HG02763 (cell line): ENCODE data around the gene CCAR1.
A peak's percentile ranks its signal among the peaks of the same experiment; 100 is the strongest.
"Not testable (repeated sequence)": the region's sequence is repeated elsewhere in the genome, so short reads cannot be mapped to it uniquely, and the experiment has no call there.

Experiments used
- ATAC-seq: cut with Tn5 transposase; IDR thresholded peaks from one replicate; pipeline ENCODE4 v1.9.1; 2021; ENCODE audit warnings: mild to moderate bottlenecking, moderate library complexity; ENCODE audit not compliant: unreplicated experiment

CCAR1 gene, protein sequence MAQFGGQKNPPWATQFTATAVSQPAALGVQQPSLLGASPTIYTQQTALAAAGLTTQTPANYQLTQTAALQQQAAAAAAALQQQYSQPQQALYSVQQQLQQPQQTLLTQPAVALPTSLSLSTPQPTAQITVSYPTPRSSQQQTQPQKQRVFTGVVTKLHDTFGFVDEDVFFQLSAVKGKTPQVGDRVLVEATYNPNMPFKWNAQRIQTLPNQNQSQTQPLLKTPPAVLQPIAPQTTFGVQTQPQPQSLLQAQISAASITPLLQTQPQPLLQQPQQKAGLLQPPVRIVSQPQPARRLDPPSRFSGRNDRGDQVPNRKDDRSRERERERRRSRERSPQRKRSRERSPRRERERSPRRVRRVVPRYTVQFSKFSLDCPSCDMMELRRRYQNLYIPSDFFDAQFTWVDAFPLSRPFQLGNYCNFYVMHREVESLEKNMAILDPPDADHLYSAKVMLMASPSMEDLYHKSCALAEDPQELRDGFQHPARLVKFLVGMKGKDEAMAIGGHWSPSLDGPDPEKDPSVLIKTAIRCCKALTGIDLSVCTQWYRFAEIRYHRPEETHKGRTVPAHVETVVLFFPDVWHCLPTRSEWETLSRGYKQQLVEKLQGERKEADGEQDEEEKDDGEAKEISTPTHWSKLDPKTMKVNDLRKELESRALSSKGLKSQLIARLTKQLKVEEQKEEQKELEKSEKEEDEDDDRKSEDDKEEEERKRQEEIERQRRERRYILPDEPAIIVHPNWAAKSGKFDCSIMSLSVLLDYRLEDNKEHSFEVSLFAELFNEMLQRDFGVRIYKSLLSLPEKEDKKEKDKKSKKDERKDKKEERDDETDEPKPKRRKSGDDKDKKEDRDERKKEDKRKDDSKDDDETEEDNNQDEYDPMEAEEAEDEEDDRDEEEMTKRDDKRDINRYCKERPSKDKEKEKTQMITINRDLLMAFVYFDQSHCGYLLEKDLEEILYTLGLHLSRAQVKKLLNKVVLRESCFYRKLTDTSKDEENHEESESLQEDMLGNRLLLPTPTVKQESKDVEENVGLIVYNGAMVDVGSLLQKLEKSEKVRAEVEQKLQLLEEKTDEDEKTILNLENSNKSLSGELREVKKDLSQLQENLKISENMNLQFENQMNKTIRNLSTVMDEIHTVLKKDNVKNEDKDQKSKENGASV

DNA sequence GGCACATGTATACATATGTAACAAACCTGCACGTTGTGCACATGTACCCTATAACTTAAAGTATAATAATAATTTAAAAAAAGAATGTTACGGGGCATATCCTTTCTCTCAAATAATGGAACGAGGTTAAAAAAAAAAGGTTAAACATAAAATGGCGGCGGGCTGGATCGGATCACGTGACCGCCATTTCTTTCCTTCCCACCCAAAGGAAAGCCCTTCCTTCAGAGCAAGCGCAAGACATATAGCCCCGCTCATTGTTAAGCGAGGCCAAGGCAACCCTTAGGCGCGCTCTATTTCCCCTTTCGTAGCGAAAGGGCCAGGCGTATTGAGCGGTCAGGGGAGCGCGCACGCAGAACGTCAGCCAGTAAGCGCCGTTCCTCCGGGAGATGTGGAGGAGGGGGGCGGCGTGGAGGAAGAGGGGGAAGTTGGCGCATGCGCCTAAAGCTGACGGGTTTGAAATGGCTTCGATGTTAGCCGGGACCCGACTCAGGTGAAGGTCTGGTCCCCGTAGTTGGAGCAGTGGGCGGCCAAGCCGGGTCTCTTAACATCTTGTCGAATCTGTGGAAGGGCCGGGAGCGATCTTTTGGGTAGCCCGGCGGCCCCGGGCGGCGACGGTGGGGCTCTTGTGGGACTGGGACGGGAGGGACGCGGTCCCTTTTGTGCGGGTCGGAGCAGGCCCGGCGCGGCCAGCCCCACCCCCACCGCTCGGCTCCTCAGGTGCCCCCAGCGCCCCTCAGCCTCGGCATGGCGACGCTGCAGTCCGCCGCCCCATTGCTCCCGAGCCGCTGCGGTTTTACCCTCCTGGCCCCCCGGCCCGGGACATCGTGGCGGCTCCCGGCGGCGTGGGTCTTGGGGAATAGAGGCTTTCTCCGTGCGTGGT, at the start of gene CCAR1:
Gene CCAR1, plus strand, starts transcription at position 447 of the 880 bp plus-strand sequence. CDS start 1,266 bp downstream, outside the sequence.
- ATAC-seq = peak; percentile 99

DNA sequence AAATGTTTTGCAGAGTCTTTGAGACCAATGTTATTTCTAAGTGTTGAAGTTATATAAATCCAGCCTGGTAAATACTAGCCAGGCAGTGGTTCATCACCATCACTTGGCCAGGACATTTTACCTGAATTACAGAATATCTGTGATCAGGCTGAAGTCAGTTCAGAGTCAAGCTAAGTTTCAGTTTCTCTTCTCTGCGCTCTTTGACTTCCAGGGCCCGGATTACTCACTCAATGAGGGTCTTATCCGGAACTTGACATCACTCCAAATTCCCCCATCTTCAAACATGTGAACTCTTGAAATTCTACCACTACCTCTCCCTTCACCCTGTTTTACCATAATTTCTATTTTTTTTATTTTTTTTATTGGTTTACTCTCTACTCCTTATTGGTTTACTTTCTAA, 36.6 kb upstream of the CCAR1 start:
- ATAC-seq = no peak

DNA sequence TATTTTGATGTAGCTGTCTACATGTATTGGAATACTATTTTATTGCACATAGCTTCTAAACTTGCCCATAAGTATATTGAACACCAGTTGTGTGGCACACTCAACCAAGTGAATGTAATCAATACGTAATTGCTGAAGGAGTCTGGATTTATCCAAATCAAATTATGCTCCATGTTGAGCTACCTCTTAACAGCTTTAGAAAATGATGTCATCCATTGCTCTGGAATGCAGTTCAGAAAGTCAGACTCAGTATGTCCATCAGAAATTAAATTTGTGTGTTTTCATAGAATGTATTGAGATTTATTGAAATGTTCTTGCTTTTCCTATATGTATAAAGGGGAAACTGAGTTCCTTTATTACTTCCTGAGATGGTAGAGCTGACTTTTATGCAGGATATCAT, 25.0 kb upstream of the CCAR1 start:
- no peak for ATAC-seq

DNA sequence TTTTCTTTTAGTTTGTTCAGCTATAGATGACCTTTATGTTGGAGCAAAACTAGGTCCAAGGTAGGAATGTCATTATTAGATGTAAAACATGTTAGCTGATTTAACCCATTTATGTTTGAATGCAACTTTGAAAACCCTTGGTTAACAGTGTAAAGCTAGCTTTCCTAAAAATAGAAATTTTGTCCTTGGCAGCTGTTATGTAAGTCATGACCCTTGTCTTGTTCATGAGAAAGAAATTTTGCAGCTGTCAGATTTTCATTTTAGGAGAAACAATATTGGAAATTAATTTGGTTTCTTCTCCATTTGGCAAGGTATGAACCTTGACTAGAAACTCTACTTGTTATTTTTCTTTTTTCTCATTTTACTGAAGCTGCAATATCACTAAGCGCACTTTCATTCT, 23.9 kb upstream of the CCAR1 start:
- ATAC-seq = no peak

DNA sequence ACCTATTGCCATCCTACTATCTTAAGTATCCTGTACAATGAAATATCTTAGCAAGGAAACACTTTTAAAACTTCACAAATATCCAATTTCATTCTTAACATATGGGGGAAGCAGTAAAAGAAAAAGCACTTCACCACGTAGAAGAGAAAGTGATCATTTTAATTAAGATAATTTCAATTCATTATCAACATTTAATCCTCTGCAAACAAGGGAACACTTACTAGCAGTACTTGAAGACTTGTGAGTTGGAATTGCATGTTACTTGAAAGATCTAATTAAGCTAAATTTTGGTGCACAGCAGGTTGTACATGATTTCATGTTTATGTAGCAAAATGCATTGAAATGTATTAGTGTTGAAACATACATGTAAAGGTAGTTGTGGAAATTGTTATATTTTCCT, 20.8 kb upstream of the CCAR1 start:
- no peak for ATAC-seq

DNA sequence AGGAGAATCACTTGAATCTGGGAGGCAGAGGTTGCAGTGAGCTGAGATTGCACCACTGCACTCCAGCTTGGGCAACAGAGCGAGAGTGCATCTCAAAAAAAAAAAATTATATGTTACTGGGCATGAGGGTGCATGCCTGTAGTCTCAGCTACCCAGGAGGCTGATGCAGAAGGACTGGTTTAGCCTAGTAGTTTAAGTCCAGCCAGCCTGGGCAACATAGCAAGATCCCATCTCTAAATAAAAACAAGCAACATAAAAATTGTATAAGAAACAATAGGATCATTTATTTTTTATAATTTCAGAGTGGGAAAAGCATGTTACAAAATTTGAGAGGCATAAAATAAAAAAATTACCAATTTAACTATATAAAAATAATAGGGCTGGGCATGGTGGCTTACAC, 15.5 kb upstream of the CCAR1 start:
- ATAC-seq = no peak

DNA sequence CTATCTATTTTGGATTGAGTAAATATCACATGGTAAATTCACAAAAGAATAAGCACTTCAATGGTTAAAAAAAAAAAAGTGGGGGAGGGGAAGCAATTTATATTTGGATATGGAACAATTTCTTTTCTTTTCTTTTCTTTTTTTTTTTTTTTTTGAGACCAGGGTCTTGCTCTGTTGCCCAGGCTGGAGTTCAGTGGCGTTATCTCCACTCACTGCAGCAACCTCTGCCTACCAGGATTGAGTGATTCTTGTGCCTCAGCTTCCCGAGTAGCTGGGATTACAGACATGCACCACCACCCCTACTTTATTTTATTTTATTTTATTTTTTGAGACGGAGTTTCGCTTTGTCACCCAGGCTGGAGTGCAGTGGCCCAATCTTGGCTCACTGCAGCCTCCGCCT, 12.1 kb upstream of the CCAR1 start:
- ATAC-seq = not testable (repeated sequence)

DNA sequence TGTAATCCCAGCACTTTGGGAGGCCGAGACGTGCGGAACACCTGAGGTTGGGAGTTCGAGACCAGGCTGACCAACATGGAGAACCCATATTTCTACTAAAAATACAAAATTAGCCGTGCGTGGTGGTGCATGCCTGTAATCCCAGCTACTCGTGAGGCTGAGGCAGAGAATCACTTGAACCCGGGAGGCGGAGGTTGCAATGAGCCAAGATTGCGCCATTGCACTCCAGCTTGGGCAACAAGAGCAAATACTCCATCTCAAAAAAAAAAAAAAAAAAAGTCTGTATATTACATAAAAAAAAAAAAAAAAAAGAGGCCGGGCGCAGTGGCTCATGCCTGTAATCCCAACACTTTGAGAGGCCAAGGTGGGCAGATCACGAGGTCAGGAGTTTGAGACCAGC, 8.0 kb upstream of the CCAR1 start:
- ATAC-seq = not testable (repeated sequence)

DNA sequence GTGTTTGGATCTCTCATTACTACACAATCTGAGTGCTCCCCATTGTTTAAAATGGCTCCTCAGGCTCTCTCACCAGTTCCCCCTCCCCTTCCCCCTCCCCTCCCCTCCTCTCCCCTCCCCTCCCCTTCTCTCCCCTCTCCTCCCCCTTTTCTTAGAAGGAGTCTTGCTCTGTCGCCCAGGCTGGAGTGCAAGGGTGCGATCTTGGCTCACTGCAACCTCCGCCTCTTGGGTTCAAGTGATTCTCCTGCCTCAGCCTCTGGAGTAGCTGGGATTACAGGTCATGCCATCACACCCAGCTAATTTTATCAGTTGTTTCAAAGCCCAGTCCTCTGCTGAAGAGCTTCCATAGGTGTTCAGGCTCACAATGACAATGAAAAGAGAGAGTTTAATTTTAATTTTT, 3.6 kb upstream of the CCAR1 start:
- no peak for ATAC-seq

DNA sequence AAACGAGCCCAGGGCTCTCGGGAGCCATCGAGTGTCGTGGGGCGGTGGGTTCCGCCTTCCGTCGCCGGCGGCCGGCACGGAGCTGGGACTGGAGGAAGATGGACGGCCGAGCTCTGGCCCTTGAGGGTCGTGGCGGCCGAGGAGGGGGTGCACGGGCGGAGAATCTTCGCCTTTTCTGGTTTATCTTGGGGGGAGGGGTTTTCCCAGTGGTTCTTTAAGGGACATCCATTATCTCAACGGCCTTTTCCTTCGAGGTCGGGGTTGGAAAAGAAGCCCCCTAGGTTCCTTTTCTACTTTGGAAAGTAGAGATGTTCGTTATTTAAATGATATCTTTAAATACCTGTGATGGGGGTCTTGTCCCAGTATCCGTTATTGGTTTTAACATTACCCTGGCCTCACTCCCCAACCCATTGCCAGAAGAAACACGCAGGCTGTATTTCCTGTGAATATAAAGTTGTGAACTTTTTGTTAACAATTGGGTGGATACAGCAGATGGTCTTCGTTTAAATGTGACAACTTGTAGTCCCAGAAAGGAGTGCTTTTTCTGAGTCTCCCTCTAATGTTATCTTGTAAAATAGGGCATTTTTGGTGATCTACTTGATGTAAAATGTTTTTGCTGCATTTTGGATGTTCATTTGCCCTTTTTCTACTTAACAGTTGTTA, 765 bp downstream of the CCAR1 start:
- peak; percentile 12 for ATAC-seq

DNA sequence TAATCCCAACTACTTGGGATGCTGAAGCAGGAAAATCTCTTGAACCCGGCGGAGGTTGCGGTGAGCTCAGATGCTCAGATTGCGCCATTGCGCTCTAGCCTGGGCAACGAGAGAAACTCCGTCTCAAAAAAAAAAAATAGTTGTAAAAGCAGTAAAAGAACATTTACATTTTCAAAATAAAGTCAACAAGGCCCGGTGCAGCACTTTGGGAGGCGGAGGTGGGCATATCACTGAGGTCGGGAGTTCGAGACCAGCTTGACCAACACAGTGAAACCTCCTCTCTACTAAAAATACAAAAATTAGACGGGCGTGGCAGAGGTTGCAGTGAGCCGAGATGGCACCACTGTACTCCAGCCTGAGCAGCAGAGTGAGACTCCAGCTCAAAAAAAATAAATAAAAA, 4.0 kb downstream of the CCAR1 start:
- ATAC-seq = no peak

DNA sequence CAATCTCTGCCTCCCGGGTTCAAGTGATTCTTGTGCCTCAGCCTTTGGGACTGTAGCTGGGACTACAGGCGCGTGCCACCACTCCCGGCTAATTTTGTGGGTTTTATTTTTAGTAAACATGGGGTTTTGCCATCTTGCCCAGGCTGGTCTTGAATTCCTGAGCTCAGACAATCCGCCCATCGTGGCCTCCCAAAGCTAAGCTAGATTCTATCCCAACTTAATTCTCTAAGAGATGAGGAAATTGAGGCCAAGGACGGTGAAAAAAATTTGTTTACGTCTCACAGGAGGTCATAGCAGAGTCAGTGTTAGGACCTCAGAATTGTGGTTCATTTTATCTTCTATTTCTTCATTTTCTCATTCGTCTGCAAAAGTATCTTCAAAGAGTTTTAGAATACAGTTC, 6.1 kb downstream of the CCAR1 start:
- no peak for ATAC-seq

DNA sequence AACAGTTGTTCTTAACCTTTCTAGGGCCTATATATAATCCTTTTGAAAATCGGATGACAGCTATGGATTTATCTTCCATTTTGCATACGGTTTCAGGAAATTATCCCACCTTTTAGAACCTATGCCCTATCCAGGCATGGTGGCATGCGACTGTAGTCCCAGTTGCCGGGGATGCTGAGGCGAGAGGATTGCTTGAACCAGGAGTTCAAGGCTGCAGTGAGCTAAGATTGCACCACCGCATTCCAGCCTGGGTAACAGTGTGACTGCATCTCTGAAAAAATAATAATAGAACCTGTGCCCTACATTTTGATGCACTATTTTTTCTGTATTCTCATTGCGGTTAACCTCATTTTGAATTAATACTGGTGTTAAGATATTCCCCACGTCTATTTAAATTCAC, 11.6 kb downstream of the CCAR1 start:
- no peak for ATAC-seq

DNA sequence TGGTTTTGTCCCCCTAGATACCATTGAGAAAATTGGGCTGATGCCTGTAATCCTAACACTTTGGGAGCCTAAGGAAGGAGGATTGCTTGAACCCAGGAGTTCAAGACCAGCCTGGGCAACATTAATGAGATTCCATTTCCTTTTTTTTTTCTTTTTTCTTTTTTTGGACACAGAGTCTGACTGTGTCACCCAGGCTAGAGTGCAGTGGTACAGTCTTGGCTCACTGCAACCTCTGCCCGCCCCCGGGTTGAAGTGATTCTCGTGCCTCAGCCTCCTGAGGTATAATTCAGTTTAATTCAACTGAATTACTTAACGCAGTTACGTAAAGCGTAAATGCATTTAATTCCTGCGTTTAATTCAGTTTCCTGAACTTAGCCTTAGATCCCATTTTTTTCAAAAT, 13.3 kb downstream of the CCAR1 start:
- ATAC-seq = no peak

DNA sequence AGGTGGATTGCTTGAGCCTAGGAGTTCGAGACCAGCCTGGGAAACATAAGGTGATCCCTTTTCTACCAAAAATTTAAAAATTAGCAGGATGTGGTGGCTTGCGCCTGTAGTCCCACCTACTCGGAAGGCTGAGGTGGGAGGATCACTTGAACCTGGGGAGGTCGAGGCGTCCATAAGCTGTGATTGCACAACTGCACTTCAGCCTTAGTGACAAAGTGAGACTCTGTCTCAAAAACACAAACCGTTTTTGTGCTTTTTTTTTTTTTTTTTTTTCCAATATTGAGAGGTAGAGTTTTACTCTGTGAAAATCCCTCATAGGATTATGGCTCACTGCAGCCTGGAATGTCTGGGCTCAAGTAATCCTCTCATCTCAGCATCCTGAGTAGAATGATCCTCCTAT, 14.1 kb downstream of the CCAR1 start:
- ATAC-seq = no peak

DNA sequence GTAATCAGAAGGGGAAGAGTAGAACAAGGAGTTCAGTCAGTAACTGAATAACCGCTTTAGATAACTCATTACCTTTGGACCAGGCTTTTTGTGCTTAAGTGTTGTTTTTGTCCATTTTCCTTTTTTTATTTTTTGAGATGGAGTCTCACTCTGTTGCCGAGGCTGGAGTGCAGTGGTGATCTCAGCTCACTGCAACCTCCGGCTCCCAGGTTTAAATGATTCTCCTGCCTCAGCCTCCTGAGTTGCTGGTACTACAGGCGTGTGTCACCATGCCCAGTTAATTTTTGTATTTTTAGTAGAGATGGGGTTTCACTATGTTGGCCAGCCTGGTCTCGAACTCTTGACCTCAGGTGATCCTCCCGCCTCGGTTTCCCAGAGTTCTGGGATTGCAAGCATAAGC, 14.7 kb downstream of the CCAR1 start:
- ATAC-seq = not testable (repeated sequence)

DNA sequence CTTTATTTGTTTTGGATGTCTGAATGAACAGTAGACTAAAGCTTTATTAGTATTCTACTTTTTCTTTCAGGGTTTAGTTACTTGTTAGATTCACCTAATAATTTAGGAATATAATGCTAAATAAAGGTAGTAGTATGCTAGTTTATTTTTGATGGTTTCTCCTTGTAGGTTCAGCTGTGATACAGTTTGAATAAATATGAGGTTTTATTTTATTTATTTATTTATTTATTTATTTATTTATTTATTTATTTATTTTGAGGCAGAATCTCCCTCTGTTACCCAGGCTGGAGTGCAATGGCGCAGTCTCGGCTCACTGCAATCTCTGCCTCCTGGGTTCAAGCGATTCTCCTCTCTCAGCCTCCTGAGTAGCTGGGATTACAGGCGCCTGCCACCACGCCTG, 19.6 kb downstream of the CCAR1 start:
- ATAC-seq = not testable (repeated sequence)

DNA sequence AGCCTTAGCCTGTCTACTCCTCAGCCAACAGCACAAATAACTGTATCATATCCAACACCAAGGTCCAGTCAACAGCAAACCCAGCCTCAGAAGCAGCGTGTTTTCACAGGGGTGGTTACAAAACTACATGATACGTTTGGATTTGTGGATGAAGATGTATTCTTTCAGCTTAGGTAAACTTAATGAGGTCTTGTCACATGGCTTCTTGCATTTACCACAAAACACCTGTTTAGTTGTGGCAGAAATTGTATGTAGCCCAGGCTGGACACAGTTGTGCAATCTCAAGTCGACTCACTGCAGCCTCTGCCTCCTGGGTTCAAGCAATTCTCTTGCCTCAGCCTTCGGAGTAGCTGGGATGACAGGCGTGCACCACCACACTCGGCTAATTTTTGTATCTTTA, 21.4 kb downstream of the CCAR1 start:
- ATAC-seq = no peak

DNA sequence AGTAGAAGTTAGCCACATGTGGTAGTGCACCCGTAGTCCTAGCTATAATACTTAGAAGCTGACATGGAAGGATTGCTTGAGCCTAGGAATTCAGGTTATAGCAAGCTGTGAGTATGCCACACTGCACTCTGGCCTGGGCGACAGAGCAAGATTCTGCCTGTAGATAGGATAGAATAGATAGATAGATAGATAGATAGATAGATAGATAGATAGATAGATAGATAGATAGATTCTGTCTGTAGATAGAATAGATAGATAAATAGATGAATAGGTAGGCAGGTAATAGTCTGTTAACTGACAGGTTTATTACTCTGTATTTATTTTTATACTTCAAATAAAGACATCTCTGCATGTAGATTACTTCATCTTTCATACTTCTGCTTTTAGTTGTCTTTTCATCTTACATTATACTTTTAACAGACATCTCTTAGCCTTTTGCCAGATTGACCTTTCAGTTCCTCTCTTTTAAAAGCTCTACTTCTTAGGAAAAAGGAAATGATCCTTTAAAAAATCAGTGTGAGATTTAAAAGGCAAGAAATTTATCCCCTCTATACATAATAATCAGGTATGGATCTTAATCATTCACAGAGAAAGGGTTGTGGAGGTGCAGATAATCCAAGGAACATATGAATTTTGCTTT, 31.8 kb downstream of the CCAR1 start:
- no peak for ATAC-seq

DNA sequence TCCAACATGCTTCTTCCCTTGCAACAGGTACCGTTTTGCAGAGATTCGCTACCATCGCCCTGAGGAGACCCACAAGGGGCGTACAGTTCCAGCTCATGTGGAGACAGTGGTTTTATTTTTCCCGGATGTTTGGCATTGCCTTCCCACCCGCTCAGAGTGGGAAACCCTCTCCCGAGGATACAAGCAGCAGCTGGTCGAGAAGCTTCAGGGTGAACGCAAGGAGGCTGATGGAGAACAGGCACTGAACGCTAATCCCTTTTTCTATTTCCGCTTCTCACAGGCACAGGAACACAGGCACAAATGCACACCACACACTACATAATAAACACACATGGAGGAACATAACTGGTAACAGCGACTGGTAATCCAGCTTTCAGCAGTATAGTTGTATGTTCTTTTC, 35.2 kb downstream of the CCAR1 start:
- ATAC-seq = no peak
